Measurements from ENCODE around the gene COMT. TPM values are rescaled to one million over a fixed set of nuclear protein-coding genes. Genes with fewer than 3 reads are reported as not detected.

The COMT gene
- total and polyA plus RNA-seq, 2 of the 4 experiments (the other 2 are of a cell fraction), result 202 to 347 TPM

DNA sequence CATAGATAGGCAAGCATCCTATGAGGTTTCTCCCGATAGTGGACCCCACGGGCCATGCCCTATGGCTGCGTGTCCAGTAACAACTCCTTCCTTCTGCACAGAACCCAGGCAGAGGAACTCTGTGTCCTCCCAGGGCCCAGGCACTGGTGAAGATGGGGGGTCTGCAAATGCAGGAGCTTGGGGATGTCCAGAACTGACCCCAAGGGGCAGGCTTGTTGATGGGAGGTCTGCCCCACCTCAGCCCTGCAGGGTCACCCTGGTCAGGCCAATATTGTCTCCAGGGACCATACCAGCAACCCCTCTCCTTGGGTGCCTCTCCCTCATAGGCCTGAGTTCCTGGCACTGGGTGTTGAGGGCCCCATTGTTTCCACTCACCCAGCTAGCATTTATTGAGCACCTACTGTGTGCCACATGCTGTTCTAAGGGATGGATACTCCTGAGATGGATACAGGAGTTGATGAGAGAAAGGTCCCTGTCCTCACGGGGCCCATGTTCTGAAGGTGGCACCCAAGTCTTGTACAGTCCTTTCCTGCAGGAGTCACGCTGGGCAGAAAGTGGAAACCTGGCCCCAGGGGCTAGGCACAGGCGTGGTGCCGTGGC, 26.4 kb downstream of the COMT start:
- ChIA-PET CTCF (interaction anchor here (1.2 kb wide), 1 partner anchor 45 kb away, joined by 7 read pairs; no protein-coding TSS in a partner anchor), POLR2A (ENCODE audit: unreplicated experiment) (no interaction called here)
- H3K4me2 ChIP-seq (ENCODE audit: low read depth, low read length), result no peak overlapping the region
- intact Hi-C loops (cut with micrococcal nuclease) (no loop called here), in situ Hi-C loops (cut with MboI; ENCODE audit: low sequenced_read_pairs) (no loop called here), dilution Hi-C loops (cut with HindIII; ENCODE audit: low sequenced_read_pairs, unreplicated experiment) (no loop called here)
- H2AK9ac ChIP-seq (replicated peaks; ENCODE audit: low read depth, low read length, poor library complexity), result no peak overlapping the region
- H3K23ac ChIP-seq (ENCODE audit: low read depth, low read length), result no peak overlapping the region
- no TSS peak for BruUV-seq (replicated peaks)
- H3K9me1 ChIP-seq (ENCODE audit: insufficient read depth, low read length), result no peaks in the 10 kb centered on the region; the same call in 1 of the 2 replicates
- ATAC-seq (ENCODE audit: low read depth) (no peak), DNase-seq (no peak)
- H3K56ac ChIP-seq (ENCODE audit: extremely low read depth, insufficient read depth, low read length), result no peak overlapping the region
- H2BK5ac ChIP-seq (ENCODE audit: low read depth, low read length, poor library complexity, severe bottlenecking), result no peak overlapping the region
- H2AFZ ChIP-seq (replicated peaks; ENCODE audit: low read length, poor library complexity), result no peak overlapping the region
- peaks cover 5% of the 10 kb centered on the region; the same call in 1 of the 2 replicates for H3K4me1 ChIP-seq (ENCODE audit: control insufficient read depth, insufficient read depth, low read length)
- 90% methylated on average over 2 of the region's 7 CpGs; no CpG with 5 or more reads in 1 of the 2 experiments for WGBS, 2 experiments (ENCODE audit: extremely low coverage in 2 of 2, insufficient read length in 1 of 2)
- no peak overlapping the region for H3K18ac ChIP-seq (ENCODE audit: low read depth, low read length)
- H3K27ac ChIP-seq (ENCODE audit: insufficient read depth, low read length), result no peak overlapping the region
- H2BK20ac ChIP-seq (ENCODE audit: low read depth, low read length), result no peak overlapping the region
- no peak overlapping the region for H3K14ac ChIP-seq (replicated peaks; ENCODE audit: low read depth, low read length)
- no peak overlapping the region for H3K4me3 ChIP-seq (ENCODE audit: insufficient read depth, low read depth, low read length)
- no peak overlapping the region for H4K91ac ChIP-seq (ENCODE audit: insufficient read depth, low read depth, low read length)
- H3K9me3 ChIP-seq (ENCODE audit: control insufficient read depth, insufficient read depth, low read length), result no peaks in the 10 kb centered on the region
- TF ChIP-seq RFX5 (IDR thresholded peaks at IDR 0.05; ENCODE audit: low read depth, low read length) (no peak), CTCF (conservative IDR thresholded peaks at IDR 0.05; ENCODE audit: low read depth, low read length) (no peak), SMC3 (IDR thresholded peaks at IDR 0.05; ENCODE audit: low read depth, low read length) (no peak), POLR2A (IDR thresholded peaks at IDR 0.05; ENCODE audit: low read depth, low read length) (no peak), BHLHE40 (IDR thresholded peaks at IDR 0.05; ENCODE audit: low read depth, low read length) (no peak), CEBPB (IDR thresholded peaks at IDR 0.05; ENCODE audit: low read depth, low read length) (no peak), RCOR1 (IDR thresholded peaks at IDR 0.05; ENCODE audit: insufficient replicate concordance, low read length) (no peak), ELK1 (IDR thresholded peaks at IDR 0.05; ENCODE audit: borderline replicate concordance, low read depth, low read length) (no peak)
- no peak overlapping the region for H2AK5ac ChIP-seq (ENCODE audit: low read depth, low read length)
- H3K36me3 ChIP-seq (ENCODE audit: control insufficient read depth, insufficient read depth, low read length), result peaks cover 69% of the 10 kb centered on the region
- no peak overlapping the region for H2BK120ac ChIP-seq (ENCODE audit: low read depth, low read length)
- H4K5ac ChIP-seq (ENCODE audit: low read depth, low read length), result no peak overlapping the region
- peaks cover 3 to 11% of the 10 kb centered on the region in 2 experiments; a peak in 1 of 4 replicates for H3K79me1 ChIP-seq (ENCODE audit: low read depth in 1 of 2, low read length in 2 of 2)
- H3K4ac ChIP-seq (ENCODE audit: low read depth, low read length), result no peak overlapping the region
- no peak overlapping the region for H4K8ac ChIP-seq (ENCODE audit: low read depth in 2 of 2, low read length in 2 of 2)
- H3K9ac ChIP-seq (ENCODE audit: low read depth, low read length), result no peak overlapping the region
- H4K20me1 ChIP-seq (ENCODE audit: insufficient read depth, low read length), result peaks cover 28% of the 10 kb centered on the region
- H2BK15ac ChIP-seq (ENCODE audit: low read depth, low read length), result no peak overlapping the region
- H3K27me3 ChIP-seq (ENCODE audit: control insufficient read depth, insufficient read depth, low read length), result no peaks in the 10 kb centered on the region
